OCI-LY7 (cell line): Measurements from ENCODE around the gene NSMCE3.

Source experiments
- EZH2phosphoT487 ChIP-seq: fragments of 200-600 bp; sonication (generic); IDR thresholded peaks from 2 replicates; pipeline ENCODE4 v1.6.1; 2018; ENCODE audit warnings: low read depth, borderline replicate concordance, mild to moderate bottlenecking, mixed run types, antibody characterized with exemption, low read length, moderate library complexity, mixed read lengths
- TF ChIP-seq, protein P1 (sequence below): fragments of 200-600 bp; sonication (generic); conservative IDR thresholded peaks from 2 replicates; pipeline ENCODE4 v1.5.1; 2014; ENCODE audit warnings: mild to moderate bottlenecking, antibody characterized with exemption, low read length, moderate library complexity, mixed read lengths

DNA sequence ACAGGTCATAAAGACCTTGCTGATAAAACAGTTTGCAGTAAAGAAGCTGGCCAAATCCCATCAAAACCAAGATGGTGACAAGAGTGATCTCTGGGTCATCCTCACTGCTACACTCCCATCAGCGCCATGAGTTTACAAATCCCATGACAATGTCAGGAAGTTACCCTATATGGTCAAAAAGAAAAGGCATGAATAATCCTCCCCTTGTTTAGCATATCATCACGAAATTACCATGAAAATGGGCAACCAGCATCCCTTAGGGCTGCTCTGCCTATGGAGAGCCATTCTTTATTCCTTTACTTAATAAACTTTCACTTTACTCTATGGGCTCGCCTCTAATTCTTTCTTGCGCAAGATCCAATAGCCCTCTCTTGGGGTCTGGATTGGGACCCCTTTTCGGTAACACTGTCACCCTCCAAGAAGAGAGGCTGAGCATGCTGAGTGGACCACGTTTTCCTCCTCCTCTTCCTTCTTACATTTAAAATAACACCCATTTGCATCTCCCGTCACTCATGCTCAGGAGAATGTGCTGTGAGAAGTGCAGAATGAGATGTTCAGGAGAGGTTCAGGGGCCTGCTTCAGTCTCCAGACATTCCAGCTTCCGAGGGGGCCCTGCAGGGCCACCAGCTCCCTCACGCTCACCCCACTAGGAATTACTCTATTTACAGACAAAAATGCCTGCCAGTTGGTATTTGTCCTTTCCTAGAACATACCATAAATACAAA, 47.3 kb downstream of the NSMCE3 start:
- TF ChIP-seq, protein P1, sequence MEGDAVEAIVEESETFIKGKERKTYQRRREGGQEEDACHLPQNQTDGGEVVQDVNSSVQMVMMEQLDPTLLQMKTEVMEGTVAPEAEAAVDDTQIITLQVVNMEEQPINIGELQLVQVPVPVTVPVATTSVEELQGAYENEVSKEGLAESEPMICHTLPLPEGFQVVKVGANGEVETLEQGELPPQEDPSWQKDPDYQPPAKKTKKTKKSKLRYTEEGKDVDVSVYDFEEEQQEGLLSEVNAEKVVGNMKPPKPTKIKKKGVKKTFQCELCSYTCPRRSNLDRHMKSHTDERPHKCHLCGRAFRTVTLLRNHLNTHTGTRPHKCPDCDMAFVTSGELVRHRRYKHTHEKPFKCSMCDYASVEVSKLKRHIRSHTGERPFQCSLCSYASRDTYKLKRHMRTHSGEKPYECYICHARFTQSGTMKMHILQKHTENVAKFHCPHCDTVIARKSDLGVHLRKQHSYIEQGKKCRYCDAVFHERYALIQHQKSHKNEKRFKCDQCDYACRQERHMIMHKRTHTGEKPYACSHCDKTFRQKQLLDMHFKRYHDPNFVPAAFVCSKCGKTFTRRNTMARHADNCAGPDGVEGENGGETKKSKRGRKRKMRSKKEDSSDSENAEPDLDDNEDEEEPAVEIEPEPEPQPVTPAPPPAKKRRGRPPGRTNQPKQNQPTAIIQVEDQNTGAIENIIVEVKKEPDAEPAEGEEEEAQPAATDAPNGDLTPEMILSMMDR = no peak
- TF ChIP-seq EZH2phosphoT487 = no peak
